Measurements from ENCODE around the gene NPTXR. TPM values are rescaled to one million over a fixed set of nuclear protein-coding genes. Genes with fewer than 3 reads are reported as not detected.
A peak's percentile ranks its signal among the peaks of the same experiment; 100 is the strongest.

NPTXR gene
- polyA plus RNA-seq, 1 of the 3 experiments (the other 2 are of a cell fraction) = 1.2 TPM

GRCh38 chr22:38786631-38787030, 57.2 kb downstream of the NPTXR start:
- Histone ChIP-seq H3K9me3 (no peaks in the 10 kb centered on the region), H3K4me1 (ENCODE audit: control insufficient read depth in 1 of 2, insufficient read depth in 2 of 2, low read depth in 1 of 2, low read length in 1 of 2) (peaks cover 20 to 43% of the 10 kb centered on the region in 2 experiments; a peak in 3 of 4 replicates), H4K20me1 (ENCODE audit: insufficient read depth) (no peaks in the 10 kb centered on the region), H3K9ac (no peak overlapping the region), H3F3A (replicated peaks; ENCODE audit: insufficient read depth) (peaks cover 3% of the 10 kb centered on the region), H3K4me2 (no peak overlapping the region), H3K4me3 (ENCODE audit: low read depth in 2 of 2, low read length in 1 of 2) (no peak overlapping the region), H3K79me2 (ENCODE audit: insufficient read depth) (no peaks in the 10 kb centered on the region), H3K36me3 (replicated peaks in 1 of 2; ENCODE audit: control insufficient read depth in 1 of 2, insufficient read depth in 2 of 2, low read length in 1 of 2) (no peaks in the 10 kb centered on the region), H3K27me3 (ENCODE audit: insufficient read depth) (no peaks in the 10 kb centered on the region), H2AFZ (ENCODE audit: low read depth) (no peak overlapping the region), H3K9me2 (no peaks in the 10 kb centered on the region), H3K27ac (ENCODE audit: low read depth in 2 of 2, low read length in 1 of 2) (peak overlapping the region in 1 of 2 experiments; percentile 16; a peak in 1 of 4 replicates)
- WGBS (ENCODE audit: low lambda C conversion rate) = 90% methylated on average over 3 of the region's 3 CpGs
- CTCF ChIA-PET = interaction anchor here (2.8 to 7.7 kb wide), 2 partner anchors 17 to 20 kb away, joined by 10 to 47 read pairs; no protein-coding TSS in a partner anchor
- no peak for TF ChIP-seq MEF2A (IDR thresholded peaks at IDR 0.05; ENCODE audit: borderline replicate concordance, low read depth)
- TF ChIP-seq, protein P1, sequence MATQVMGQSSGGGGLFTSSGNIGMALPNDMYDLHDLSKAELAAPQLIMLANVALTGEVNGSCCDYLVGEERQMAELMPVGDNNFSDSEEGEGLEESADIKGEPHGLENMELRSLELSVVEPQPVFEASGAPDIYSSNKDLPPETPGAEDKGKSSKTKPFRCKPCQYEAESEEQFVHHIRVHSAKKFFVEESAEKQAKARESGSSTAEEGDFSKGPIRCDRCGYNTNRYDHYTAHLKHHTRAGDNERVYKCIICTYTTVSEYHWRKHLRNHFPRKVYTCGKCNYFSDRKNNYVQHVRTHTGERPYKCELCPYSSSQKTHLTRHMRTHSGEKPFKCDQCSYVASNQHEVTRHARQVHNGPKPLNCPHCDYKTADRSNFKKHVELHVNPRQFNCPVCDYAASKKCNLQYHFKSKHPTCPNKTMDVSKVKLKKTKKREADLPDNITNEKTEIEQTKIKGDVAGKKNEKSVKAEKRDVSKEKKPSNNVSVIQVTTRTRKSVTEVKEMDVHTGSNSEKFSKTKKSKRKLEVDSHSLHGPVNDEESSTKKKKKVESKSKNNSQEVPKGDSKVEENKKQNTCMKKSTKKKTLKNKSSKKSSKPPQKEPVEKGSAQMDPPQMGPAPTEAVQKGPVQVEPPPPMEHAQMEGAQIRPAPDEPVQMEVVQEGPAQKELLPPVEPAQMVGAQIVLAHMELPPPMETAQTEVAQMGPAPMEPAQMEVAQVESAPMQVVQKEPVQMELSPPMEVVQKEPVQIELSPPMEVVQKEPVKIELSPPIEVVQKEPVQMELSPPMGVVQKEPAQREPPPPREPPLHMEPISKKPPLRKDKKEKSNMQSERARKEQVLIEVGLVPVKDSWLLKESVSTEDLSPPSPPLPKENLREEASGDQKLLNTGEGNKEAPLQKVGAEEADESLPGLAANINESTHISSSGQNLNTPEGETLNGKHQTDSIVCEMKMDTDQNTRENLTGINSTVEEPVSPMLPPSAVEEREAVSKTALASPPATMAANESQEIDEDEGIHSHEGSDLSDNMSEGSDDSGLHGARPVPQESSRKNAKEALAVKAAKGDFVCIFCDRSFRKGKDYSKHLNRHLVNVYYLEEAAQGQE (IDR thresholded peaks at IDR 0.05; ENCODE audit: low read depth, low read length) = no peak
- no peak for TF ChIP-seq CTCF (IDR thresholded peaks at IDR 0.05)
- TF ChIP-seq TEAD4 (IDR thresholded peaks at IDR 0.05; ENCODE audit: borderline replicate concordance, insufficient read depth) = no peak
- no peak for TF ChIP-seq RFX5 (IDR thresholded peaks at IDR 0.05; ENCODE audit: low read length)
- TF ChIP-seq ELF1 (IDR thresholded peaks at IDR 0.05) = no peak
- no peak for TF ChIP-seq MAX (IDR thresholded peaks at IDR 0.05; ENCODE audit: low read depth)
- no peak for TF ChIP-seq FOXM1 (IDR thresholded peaks at IDR 0.05; ENCODE audit: low read depth)
- TF ChIP-seq FOSL2 (IDR thresholded peaks at IDR 0.05; ENCODE audit: borderline replicate concordance, low read depth) = no peak
- no peak for TF ChIP-seq RAD21 (IDR thresholded peaks at IDR 0.05; ENCODE audit: low read length)
- TF ChIP-seq, protein P2, sequence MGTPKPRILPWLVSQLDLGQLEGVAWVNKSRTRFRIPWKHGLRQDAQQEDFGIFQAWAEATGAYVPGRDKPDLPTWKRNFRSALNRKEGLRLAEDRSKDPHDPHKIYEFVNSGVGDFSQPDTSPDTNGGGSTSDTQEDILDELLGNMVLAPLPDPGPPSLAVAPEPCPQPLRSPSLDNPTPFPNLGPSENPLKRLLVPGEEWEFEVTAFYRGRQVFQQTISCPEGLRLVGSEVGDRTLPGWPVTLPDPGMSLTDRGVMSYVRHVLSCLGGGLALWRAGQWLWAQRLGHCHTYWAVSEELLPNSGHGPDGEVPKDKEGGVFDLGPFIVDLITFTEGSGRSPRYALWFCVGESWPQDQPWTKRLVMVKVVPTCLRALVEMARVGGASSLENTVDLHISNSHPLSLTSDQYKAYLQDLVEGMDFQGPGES (IDR thresholded peaks at IDR 0.05; ENCODE audit: low read depth, low read length) = no peak
- no peak for TF ChIP-seq SMC3 (IDR thresholded peaks at IDR 0.05; ENCODE audit: low read depth, low read length)
- no peak for TF ChIP-seq ZBTB33 (IDR thresholded peaks at IDR 0.05; ENCODE audit: borderline replicate concordance, low read depth)
- POLR2A ChIA-PET = no interaction called here
- no peak for DNase-seq

All from SK-N-SH (cell line).